ENCODE data around the gene PPP4C.
A peak's percentile ranks its signal among the peaks of the same experiment; 100 is the strongest.

The PPP4C gene

DNA sequence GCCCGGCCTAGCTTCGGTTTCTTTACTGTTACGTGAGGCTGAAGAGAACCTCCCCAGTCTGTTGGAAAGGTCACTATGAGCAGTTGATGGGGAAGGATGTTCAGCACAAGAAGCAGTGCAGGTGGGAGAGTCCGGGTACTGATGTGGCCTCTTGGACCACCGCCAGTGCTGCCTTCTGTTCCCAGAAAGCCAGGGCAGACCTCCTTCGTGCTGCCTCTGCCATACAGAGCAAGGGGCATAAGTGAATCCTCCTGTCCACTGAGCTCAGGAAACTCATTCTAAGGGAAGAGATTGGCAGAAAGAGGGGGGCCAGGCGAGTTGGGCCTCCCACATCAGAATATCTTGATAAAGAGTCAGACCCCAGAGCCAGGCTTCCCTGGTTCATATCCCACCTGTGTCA lies 3.7 kb downstream of the PPP4C start:
- DNase-seq: no peak

DNA sequence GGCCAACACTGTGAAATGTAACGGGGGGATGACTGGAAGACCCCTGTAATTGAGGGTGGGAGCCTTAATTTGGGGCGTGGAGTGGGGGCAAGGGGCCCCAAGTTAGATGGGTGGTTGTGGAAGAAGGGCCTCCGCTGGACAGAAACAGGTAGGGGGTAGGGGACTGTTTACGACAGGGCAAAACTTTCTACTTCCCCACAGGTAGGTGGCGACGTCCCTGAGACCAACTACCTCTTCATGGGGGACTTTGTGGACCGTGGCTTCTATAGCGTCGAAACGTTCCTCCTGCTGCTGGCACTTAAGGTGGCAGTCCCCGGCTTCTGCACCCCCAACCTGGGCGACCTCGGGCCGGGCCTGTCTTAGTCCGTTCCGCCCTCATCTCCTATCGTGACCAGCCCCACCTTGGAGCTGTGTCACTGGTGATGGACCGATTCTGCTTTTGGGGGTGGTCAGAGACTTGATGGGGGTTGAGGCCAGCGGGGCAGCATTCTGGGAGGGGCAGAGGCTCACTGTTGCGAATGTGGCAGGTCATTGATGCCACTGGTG lies 6.8 kb downstream of the PPP4C start:
- DNase-seq: no peak

DNA sequence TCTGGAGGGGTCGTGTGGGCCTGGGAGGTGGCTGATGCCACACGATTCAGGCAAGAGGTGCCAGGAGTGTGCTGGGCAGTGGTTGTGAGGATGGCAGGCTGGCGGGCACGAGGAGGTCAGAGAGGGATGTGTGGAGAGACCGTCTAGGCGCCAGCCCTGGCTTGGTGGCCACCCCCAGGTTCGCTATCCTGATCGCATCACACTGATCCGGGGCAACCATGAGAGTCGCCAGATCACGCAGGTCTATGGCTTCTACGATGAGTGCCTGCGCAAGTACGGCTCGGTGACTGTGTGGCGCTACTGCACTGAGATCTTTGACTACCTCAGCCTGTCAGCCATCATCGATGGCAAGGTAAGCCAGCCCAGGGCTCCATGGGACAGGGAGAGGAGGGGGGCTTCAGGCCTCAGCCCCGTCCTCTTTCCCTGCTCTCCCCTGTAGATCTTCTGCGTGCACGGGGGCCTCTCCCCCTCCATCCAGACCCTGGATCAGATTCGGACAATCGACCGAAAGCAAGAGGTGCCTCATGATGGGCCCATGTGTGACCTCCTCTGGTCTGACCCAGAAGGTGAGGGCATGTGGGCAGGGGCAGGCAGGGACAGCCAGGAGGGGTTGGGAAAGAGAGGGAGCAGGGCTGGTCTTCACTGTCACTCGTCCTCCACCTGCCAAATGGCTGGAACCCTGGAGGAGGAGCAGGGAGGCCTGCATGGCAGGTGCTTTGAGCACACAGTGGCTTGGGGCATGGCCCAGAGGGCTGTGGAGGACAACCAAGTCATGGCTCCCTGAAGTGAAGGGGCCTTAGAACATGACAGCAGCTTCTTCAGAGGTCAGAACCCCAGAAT lies 7.6 kb downstream of the PPP4C start:
- no peak for DNase-seq

DNA sequence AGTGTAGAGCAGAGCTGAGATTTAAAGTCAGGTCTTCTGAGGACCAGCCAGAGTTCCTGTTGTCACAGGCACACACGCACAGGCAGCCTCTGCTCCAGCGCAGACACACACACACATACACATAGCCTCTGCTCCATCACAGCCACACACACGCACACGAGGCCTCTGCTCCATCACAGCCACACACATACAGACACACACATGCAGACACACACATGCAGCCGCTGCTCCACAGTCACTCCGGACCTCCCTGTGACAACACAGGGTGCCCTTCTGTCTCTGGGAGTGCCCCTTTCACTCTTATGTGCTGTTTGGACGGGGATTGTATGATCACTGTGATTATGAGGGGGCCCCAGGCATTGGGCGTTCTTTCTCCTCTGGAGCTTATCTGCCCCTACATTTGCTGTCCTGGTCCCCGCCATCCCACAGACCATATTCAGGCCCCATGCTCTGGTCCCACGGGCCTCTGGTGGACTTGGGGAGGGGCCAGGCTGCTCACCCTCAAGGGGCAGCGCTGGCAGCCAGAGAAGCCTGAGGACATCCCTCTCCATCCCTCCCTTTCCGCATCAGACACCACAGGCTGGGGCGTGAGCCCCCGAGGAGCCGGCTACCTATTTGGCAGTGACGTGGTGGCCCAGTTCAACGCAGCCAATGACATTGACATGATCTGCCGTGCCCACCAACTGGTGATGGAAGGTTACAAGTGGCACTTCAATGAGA lies 8.5 kb downstream of the PPP4C start:
- DNase-seq: no peak

DNA sequence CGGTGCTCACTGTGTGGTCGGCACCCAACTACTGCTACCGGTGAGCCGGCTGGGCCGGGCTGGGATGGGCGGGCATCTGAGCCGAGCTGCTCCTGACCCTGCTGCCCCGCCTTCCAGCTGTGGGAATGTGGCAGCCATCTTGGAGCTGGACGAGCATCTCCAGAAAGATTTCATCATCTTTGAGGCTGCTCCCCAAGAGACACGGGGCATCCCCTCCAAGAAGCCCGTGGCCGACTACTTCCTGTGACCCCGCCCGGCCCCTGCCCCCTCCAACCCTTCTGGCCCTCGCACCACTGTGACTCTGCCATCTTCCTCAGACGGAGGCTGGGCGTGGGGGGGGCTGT lies 9.0 kb downstream of the PPP4C start:
- no peak for DNase-seq

DNA sequence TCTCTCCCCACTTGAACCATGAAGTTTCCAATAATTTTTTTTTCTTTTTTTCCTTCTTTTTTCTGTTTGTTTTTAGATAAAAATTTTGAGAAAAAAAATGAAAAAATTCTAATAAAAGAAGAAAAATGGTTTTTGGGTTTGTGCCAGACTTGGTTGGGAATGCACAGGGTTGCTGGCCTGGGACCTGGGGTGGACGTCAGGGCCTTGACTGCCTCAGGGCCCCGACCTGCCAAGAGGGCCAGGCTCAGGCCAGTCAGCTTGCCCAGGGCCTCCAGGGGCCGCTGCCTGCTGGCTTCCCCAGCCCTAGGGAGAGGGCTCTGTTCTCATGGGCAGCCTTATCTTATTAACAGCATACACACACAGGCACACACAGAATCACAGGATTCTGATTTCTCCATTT lies 9.5 kb downstream of the PPP4C start:
- no peak for DNase-seq

DNA sequence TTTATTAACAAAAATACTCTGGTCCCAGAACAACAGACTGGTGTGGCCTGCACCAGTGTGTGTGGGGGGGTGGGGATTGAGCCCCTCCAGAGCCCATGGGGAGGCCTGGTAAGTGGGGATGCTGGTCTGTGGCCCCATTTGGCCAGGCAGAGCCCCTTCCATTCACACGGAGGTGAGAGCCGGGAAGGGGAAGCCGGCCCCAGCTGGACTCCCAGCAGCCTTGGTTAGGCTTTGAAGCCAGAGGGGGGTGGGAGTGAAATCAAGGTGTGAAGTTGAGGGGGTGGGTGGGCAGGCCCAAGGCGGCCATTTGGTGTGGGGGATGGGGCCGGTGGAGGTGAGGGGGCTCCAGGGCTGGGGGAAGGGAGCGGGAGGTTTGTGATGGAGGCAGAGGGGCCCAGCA lies 10.0 kb downstream of the PPP4C start:
- no peak for DNase-seq

DNA sequence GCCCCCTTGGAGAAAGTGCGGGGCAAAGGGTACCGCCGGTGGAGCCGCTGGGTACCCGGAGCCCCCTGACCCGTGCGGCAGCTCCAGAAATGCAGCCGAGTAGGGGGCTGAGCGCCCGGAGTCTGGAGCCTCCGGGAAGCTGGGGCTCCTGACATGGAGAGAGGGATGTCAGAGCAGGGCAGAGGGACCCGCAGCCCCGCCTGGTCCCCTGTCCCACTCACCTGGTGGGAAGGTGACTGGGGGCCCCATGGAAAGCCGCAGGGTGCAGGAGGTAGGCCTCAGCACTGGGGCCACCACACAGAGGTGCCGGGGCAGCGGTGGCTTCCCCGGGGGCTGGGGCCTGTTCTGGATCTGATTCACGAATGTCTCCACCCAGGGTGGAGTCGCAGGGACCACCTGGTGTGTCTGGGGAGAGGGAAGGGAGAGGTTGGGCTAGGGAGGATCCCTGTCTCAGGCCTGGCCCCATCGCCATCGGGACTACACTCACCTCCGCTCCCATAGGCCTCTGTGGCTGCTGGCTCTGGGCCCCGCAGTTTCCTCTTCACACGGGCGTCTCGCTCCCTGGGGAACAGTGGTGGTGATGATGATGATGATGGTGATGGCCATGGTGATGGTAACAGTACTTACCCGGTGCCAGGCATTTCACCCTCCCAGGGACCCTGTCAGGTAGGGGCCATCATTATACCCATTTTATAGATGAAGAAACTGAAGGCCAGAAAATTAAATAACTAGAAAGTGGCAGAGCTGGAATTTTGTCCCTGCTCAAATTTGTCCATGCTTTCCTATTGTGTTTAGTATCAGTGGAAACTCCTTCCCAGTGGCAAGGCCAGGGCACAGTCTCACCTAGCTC lies 10.7 kb downstream of the PPP4C start:
- no peak for DNase-seq

DNA sequence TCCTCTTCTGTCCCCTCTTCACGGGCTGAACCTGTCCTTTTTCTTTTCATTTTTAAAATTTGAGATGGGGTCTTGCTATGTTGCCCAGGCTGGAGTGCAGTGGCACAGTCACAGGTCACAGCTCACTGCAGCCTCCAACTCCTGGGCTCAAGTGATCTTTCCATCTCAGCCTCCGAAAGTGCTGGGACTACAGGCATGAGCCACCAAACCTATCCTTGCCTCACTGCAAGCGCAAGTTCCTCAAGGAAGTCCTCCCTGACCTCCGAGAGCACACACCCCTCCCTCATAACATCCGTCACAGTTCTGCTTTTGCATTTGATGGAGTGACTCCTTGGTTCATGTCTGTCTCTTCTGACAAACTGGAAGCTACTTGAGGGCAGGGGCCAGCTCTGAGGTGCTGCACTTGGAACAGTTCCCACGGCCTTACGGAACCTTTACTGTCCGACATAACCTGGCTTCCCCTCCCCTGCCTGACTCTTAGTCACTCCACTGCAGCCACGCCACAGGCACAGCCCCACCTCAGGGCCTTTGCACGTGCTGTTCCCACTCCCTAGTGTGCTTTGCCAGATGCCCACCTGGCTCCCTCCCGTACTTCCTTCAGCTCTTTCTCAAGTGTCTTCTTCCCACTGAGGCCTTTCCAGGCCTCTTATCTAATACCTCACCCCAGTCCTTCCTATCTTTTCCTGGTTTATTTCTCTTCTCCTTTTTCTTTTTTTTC lies 11.5 kb downstream of the PPP4C start:
- DNase-seq: no peak

DNA sequence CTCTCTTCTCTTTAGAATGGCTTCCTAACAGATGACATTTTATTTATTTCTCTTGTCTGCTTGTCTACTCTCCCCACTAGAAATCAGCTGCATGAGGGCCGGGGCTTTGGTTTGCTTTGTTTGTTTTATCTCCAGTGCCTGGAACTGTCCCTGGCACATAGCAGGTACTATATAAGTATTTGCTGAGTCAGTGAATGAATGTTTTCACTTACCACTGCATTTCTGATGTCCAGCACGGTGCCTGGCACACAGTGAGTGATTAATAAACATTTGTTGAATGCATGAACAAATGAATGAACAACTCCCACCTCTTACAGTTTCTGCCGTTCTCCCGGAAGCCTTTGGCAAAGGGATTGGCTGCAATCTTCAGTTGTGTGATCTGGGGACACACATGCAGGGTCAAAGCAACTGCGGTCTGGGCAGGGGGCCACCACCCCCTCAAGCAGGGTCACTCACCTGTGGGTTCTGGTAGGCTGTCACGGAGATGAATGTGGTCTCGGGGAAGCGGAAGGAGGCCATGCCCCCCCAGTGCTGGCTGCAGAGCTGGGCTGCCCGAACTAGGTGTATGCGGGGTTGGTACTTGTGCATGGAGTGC lies 12.5 kb downstream of the PPP4C start:
- DNase-seq: no peak

DNA sequence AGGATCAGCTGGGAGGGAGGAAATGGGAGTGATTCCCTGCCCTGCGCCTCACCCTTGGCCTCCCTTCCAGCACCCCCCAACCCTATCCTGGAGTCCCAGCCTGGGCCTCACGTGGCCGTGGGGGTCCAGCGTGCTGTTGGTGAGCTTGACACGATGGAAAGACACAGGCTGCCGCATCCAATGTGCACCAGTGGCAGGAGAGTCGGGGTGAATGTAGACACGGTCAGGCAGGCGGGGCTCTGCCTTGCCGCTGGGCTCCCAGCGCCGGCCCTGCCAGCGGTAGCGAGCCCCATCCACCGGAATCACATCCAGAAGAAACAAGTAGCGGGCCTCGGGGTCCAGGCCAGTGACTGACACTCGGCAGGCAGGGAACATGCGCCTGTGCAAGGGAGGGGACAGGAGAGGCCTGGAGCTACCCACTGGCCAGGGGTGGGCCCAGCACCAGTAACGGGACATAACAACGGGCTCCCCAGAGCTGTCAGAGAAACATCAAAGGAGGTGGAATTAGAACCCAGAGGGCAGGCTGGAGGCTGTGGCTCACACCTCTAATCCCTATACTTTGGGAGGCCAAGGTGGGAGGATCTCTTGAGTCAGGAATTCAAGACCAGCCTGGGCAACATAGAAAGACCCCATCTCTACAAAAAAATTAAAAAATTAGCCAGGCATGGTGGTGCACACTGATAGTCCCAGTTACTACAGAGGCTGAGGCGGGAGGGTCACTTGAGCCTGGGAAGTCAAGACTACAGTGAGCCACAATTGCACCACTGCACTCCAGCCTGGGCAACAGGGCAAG lies 13.2 kb downstream of the PPP4C start:
- no peak for DNase-seq

DNA sequence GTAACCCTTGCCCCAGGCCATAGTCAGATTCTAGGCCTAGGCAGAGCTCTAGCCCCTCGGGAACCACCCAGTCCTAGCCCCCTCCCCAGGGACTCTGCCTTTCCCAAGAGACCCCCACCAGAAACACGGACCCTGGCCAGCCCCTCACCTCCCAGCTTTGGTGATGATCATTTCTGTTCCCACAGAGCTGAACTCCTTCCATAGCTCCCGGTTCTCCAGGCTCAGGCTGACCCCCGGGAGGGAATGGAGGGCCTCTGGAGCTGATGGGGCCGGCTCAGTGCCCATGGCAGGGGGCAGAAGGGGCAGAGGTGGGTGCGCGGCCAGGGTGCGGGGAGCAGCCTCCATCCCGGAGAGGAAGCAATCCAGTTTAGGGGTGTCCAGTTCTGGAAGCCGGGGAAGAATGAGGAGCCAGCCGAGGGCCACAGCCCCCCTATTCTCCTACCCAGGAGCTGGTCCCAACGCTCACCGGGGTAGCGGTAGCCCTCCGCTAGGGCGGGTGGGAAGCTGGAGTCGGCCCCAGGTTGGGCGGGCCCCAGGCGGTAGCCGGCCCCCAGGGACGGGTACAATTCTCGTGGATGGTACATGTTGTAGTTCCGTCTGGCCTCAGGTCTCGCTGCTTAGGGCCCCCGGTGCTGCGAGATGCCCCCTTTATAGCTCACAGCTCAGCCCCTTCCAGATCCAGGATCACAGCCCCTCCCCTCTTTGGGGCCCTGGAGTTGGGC lies 15.0 kb downstream of the PPP4C start:
- no peak for DNase-seq

DNA sequence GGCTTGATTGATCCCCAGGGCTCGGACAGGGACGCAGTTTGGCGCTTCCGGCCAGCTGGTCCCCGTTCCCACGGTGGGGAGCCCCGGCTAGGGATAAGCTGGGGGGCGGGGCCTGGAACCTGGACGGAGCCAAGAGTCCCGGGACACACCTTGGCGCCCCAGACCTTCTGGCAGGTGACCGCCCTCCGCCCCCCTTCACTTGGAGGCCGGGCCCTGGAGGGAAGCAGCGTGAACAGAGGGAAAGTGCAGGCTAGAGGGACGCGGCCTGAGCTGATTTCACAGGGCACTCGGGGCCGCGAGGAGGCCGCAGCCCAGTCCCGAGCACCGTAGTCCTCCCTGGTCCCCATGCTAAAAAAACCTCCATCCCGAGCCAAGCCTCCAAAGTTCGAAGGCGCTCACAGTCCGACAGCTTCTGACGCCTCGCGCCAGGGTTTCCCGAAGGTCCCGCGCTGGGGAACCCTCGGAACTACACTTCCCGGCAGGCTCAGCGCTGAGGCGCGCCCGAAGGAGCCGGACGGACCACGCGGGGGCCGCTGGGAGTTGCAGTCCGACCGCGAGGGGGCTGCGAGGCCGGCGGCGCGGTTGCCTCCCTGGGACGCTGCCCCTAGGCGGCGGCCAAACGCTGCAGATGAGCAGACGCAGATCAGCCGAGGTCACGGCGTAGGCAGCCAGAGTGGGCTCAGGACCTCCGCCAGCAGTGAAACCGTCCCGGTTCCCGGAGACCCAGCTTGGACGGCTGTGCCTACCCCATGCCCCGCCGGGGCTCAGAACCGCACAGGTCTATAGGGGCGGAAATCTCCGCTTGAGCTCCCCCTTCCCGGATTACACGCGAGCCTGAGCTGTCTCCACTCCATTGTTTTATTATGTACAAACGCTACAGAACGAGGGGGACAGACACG lies 15.9 kb downstream of the PPP4C start, which contains the start of gene TBX6:
Gene TBX6 (minus strand): TSS at position 451 of the 899 bp plus-strand sequence. CDS start 731 bp downstream, outside the sequence.
- peak; percentile 57 to 97 (median 86) for DNase-seq

DNA sequence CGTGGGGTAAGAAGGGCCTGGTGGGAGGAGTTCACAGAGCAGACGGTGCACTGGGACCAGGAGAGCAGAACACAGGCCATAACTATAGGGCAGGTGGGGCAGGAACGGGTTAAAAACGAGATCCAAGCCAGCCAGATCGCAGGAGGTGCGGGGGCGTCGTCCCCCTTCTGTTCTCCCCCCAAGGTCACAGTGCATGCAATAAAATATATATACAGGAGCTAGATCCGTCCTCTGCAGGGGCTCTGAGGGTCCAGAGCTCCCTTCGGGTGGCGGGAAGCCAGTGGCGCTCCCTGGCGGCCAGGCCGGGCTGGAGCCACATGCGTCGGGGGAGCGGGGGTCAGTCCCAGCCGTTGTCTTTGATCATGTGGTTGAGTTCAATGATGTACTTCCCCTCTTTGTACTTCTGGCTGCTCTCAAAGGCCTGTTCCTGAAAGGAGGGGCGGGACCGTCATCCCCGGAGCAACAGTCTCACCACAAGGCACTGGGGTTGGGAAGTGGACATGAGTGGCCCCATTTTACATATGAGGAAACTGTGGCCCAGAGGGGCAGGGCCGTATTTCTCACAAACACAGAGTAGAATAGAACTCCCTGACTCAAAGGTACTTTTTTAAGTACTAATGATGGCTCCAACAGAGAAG lies 16.7 kb downstream of the PPP4C start:
- DNase-seq: peak in 49 of 58 donors; percentile 16 to 83 (median 53)

DNA sequence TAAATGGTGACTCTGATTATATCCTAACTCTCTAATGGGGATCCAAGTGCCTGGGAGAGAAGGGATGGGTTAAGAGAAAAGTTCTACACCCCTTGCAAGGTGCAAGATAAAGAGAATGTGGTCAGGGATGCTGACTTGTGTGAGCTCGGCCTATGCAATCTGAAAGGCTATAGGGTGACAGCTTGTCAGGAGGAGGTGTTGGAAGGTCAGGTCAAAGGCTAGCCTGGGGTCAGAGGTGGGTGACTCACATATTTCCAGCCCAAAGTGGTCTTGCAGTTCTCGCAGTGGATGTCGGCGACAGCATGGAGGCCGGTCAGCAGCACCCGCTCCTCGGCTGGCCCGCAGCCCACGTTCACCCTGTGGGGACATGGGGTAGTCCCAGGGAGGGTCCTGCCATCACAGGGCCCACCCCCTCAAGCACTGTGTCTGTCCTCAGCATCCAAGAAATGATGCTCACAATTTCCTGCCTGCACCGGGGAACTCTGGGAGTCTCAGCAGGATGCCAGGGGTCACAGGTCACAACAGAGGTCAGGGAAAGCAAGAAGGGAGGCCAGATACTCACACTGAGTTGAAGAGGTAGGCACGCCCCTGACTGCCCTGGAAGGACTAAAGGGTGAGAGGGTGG lies 18.9 kb downstream of the PPP4C start:
- DNase-seq: no peak

DNA sequence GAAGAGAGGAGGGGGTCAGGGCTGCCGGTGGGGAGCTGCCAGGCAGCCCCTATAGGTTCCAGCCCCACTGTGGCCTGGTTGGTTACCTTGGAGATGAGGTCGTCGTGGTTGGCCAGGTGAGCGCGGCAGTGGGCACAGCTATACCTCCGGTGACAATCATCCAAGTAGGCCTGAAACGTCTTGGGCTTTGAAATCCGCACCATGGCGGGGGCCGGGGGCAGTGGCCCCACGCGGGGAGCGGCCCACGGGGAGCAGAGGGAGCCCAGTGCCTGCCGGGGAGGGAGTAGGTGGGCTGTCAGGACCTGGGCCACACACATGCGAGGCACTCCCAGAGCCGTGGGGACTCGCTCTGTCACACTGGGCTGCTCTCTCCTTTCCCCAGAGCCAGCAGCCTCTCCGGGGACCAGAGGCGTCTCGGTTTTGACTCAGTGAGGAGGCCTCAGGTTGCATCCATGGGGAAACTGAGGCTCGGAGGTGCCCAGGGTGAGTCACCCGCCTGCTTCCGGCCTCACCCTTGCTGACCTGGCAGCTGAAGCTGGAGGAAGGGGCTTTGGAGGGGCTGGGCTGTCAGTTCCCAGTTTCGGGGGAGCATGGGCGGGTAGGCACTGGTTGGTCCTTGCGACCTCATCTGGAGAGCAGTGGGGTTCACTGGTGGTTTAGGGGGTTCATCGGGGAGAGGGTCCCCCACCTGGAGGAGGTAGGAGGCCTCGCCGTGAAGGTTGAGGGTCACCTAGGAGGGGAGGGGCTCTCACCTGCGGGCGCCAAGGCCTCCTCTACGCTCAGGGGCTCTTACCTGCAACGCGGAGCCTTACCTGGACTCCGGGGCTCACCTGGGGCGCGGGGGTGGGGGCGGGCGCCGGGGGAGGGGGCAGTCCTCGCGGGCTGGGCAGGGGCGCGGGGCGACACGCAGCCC lies 19.6 kb downstream of the PPP4C start:
- peak in 19 of 58 donors; percentile 6 to 62 (median 21) for DNase-seq
